Measurements from ENCODE around the gene FNBP1L. TPM values are rescaled to one million over a fixed set of nuclear protein-coding genes. Genes with fewer than 3 reads are reported as not detected.

FNBP1L gene
- 107 TPM for total RNA-seq (ENCODE audit: unreplicated experiment)
- long read RNA-seq, full-length matches to known transcripts: 10 of 20 reads
- long read RNA-seq, partial matches to known transcripts: 9 of 20 reads
- long read RNA-seq, other reads (novel, unspliced or antisense): 1 of 20 reads

- no peaks in the 10 kb centered on the region for H3K9me3 Mint-ChIP-seq (ENCODE audit: unreplicated experiment)
- DNase-seq (ENCODE audit: low spot score): peak; percentile 88
- TF ChIP-seq CTCF (IDR thresholded peaks at IDR 0.05; ENCODE audit: unreplicated experiment): no peak
- peak within 1 kb of the TSS; percentile 94 for H3K27ac Mint-ChIP-seq (ENCODE audit: unreplicated experiment)
- H3K4me3 Mint-ChIP-seq (ENCODE audit: unreplicated experiment): peak within 1 kb of the TSS; percentile 100
- peaks cover 36% of the 10 kb centered on the region for H3K4me1 Mint-ChIP-seq (ENCODE audit: unreplicated experiment)
- peaks cover 9% of the 10 kb centered on the region for H3K36me3 Mint-ChIP-seq (ENCODE audit: low read depth, unreplicated experiment)
- H3K27me3 Mint-ChIP-seq (ENCODE audit: unreplicated experiment): peaks cover 11% of the 10 kb centered on the region
These were observed at the start of gene FNBP1L for GRCh38 chr1:93447481-93448291. TSS of gene FNBP1L (plus strand) at chr1:93448118. CDS start at chr1:93448282, 164 bp downstream.

GRCh38 chr1:93399781-93400180 lies 48.1 kb upstream of the FNBP1L start:
- no peaks in the 10 kb centered on the region for H3K36me3 Mint-ChIP-seq (ENCODE audit: low read depth, unreplicated experiment)
- H3K4me1 Mint-ChIP-seq (ENCODE audit: unreplicated experiment): no peaks in the 10 kb centered on the region
- no peak overlapping the region for H3K27ac Mint-ChIP-seq (ENCODE audit: unreplicated experiment)
- H3K9me3 Mint-ChIP-seq (ENCODE audit: unreplicated experiment): no peaks in the 10 kb centered on the region
- no peak for TF ChIP-seq CTCF (IDR thresholded peaks at IDR 0.05; ENCODE audit: unreplicated experiment)
- H3K27me3 Mint-ChIP-seq (ENCODE audit: unreplicated experiment): peaks cover 2% of the 10 kb centered on the region
- DNase-seq (ENCODE audit: low spot score): no peak
- H3K4me3 Mint-ChIP-seq (ENCODE audit: unreplicated experiment): no peak overlapping the region

- no peak for TF ChIP-seq CTCF (IDR thresholded peaks at IDR 0.05; ENCODE audit: unreplicated experiment)
- Mint-ChIP-seq H3K27me3 (ENCODE audit: unreplicated experiment) (no peaks in the 10 kb centered on the region), H3K27ac (ENCODE audit: unreplicated experiment) (no peak overlapping the region), H3K9me3 (ENCODE audit: unreplicated experiment) (peaks cover 10% of the 10 kb centered on the region), H3K4me3 (ENCODE audit: unreplicated experiment) (no peak overlapping the region), H3K36me3 (ENCODE audit: low read depth, unreplicated experiment) (peaks cover 14% of the 10 kb centered on the region), H3K4me1 (ENCODE audit: unreplicated experiment) (peaks cover under 1% of the 10 kb centered on the region)
- no peak for DNase-seq (ENCODE audit: low spot score)
These were observed 39.7 kb upstream of the FNBP1L start for GRCh38 chr1:93408203-93408602.

- peaks cover 1% of the 10 kb centered on the region for H3K27me3 Mint-ChIP-seq (ENCODE audit: unreplicated experiment)
- peaks cover 10% of the 10 kb centered on the region for H3K9me3 Mint-ChIP-seq (ENCODE audit: unreplicated experiment)
- DNase-seq (ENCODE audit: low spot score): no peak
- H3K27ac Mint-ChIP-seq (ENCODE audit: unreplicated experiment): no peak overlapping the region
- H3K4me3 Mint-ChIP-seq (ENCODE audit: unreplicated experiment): no peak overlapping the region
- H3K36me3 Mint-ChIP-seq (ENCODE audit: low read depth, unreplicated experiment): peaks cover 14% of the 10 kb centered on the region
- H3K4me1 Mint-ChIP-seq (ENCODE audit: unreplicated experiment): peaks cover 7% of the 10 kb centered on the region
- TF ChIP-seq CTCF (IDR thresholded peaks at IDR 0.05; ENCODE audit: unreplicated experiment): no peak
These were observed 36.9 kb upstream of the FNBP1L start for GRCh38 chr1:93411000-93411399.

- Mint-ChIP-seq H3K27me3 (ENCODE audit: unreplicated experiment) (peaks cover 1% of the 10 kb centered on the region), H3K4me1 (ENCODE audit: unreplicated experiment) (peaks cover 7% of the 10 kb centered on the region), H3K36me3 (ENCODE audit: low read depth, unreplicated experiment) (peaks cover under 1% of the 10 kb centered on the region), H3K27ac (ENCODE audit: unreplicated experiment) (no peak overlapping the region), H3K4me3 (ENCODE audit: unreplicated experiment) (no peak overlapping the region), H3K9me3 (ENCODE audit: unreplicated experiment) (no peaks in the 10 kb centered on the region)
- TF ChIP-seq CTCF (IDR thresholded peaks at IDR 0.05; ENCODE audit: unreplicated experiment): no peak
- DNase-seq (ENCODE audit: low spot score): no peak
These were observed 33.2 kb upstream of the FNBP1L start for GRCh38 chr1:93414749-93415148.

All from endothelial cell (in vitro differentiated cells).